Activated CD4-positive, alpha-beta T cell treated with anti-CD3 and anti-CD28 coated beads, Interleukin-2, amount 10 ng/mL, durations not matched to agents 7 days and 5 days (primary cell): ENCODE data around the gene SPACDR. TPM values are rescaled to one million over a fixed set of nuclear protein-coding genes. Genes with fewer than 3 reads are reported as not detected.

Experiments
- CTCF ChIA-PET: fragments of 350-600 bp; sonication (Branson Sonifier 250); formaldehyde crosslinking; loops from one replicate; lab custom pipeline; 2021; ENCODE audit warnings: antibody characterized with exemption; lab: Charles Lee
- POLR2A ChIA-PET: fragments of 350-600 bp; sonication (Branson Sonifier 250); formaldehyde crosslinking; loops from one replicate; lab custom pipeline; 2021; ENCODE audit warnings: antibody characterized with exemption; lab: Charles Lee
- DNase-seq: peaks from one replicate; pipeline ENCODE4 v3.0.0-alpha.2; 2020
- H3K27ac Mint-ChIP-seq: one replicate; pipeline ENCODE4 v1.8.0; 2021; ENCODE audit warnings: mild to moderate bottlenecking, moderate library complexity, mixed read lengths
- H3K27me3 Mint-ChIP-seq: one replicate; pipeline ENCODE4 v1.8.0; 2021; ENCODE audit warnings: mixed read lengths
- H3K36me3 Mint-ChIP-seq: one replicate; pipeline ENCODE4 v1.8.0; 2021; ENCODE audit warnings: low read depth, mixed read lengths
- H3K4me1 Mint-ChIP-seq: one replicate; pipeline ENCODE4 v1.8.0; 2021; ENCODE audit warnings: mixed read lengths
- H3K4me3 Mint-ChIP-seq: one replicate; pipeline ENCODE4 v1.8.0; 2021; ENCODE audit warnings: mild to moderate bottlenecking, moderate library complexity, mixed read lengths
- H3K9me3 Mint-ChIP-seq: one replicate; pipeline ENCODE4 v1.8.0; 2021; ENCODE audit warnings: mixed read lengths
- total RNA-seq, 2 experiments: library from RNA; stranded (reverse); gene quantifications; one replicate each; pipeline ENCODE4 v1.2.3, GENCODE V29; 2021

SPACDR gene
- total RNA-seq, 2 experiments from 2014 or later: 3.0 to 4.1 TPM

DNA sequence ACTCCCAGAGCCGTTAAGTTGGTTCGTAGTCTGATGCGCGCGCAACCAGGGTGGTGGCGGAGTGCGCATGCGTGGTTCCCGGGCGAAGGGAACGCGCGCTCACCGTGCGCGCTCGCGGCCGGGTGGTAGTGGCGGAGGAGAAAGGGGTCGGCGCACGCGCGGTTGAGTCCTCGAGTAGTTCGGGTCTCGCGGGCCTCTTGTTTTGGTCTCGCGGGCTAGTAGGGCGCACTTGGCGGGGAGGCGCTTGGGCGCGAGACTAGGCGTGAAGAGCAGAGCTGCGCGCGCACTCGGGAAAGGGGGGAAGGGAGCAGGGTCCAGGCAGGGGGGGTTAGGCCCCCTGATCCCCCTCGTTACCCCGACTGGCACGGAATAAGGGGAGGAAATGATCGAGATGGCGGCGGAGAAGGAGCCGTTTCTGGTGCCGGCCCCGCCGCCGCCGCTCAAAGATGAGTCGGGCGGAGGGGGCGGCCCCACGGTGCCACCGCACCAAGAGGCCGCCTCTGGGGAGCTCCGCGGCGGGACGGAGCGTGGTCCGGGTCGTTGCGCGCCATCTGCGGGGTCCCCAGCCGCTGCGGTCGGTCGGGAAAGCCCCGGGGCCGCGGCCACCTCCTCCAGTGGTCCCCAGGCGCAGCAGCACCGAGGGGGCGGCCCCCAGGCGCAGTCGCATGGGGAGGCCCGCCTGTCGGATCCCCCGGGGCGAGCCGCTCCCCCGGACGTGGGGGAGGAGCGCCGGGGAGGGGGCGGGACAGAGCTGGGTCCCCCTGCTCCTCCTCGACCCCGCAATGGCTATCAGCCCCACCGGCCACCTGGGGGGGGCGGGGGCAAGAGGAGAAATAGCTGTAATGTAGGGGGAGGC, 34.2 kb downstream of the SPACDR start, which contains the start of gene MEPCE:
TSS of gene MEPCE (plus strand) at position 195 of the 856 bp plus-strand sequence. CDS start at position 383, 188 bp downstream.
- Mint-ChIP-seq H3K9me3 (peaks cover 5% of the 10 kb centered on the region), H3K4me3 (peak within 1 kb of the TSS; percentile 97), H3K27ac (peak within 1 kb of the TSS; percentile 100), H3K27me3 (peaks cover 3% of the 10 kb centered on the region), H3K4me1 (peaks cover 60% of the 10 kb centered on the region), H3K36me3 (peaks cover 54% of the 10 kb centered on the region)
- DNase-seq: peak; percentile 96
- CTCF ChIA-PET: interaction anchor here (0.6 to 2.6 kb wide), 7 partner anchors 19 to 1038 kb away, joined by 3 to 14 read pairs (median 5); partner anchors contain the start of gene LAMTOR4
- POLR2A ChIA-PET: interaction anchor here (0.6 to 1.1 kb wide), 5 partner anchors 17 to 1049 kb away, joined by 3 to 5 read pairs (median 3); no protein-coding TSS in a partner anchor

DNA sequence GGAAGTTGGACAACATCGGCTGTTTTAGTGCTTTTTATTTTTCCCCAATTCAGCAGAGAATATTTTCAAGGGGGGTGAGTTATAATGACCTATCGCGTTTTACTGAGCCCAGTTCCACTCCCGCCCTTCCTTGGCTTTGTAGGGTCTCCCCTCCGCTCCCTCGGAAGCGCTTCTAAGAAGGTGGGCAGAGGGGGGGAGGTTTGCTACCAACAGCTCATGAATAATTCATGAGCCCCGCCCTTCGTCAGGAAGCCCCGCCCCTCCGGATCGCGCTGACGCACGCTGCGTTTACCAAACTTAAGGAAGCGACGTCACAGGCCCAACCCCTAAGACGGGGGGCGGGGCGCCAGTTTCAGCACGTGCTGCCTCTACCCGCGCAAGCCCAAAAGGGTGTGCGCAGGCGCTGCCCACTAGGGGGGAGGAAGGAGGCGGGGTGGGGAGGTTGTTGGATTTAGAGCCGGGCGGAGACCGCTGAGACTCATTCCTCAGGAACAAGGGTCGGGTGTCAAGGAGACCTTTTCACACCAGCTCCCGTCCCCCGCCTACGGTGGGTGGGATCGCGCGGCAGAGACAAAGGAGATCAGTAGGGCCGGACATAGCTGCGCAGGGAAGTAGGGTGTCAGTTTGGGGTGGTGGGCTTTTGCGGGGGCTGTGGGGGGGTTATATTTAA, 35.0 kb downstream of the SPACDR start:
- peak overlapping the region; percentile 100 for H3K27ac Mint-ChIP-seq
- peak; percentile 100 for DNase-seq
- H3K9me3 Mint-ChIP-seq: peaks cover 5% of the 10 kb centered on the region
- POLR2A ChIA-PET: interaction anchor here (0.6 to 1.1 kb wide), 5 partner anchors 31 to 1048 kb away, joined by 3 to 5 read pairs (median 3); no protein-coding TSS in a partner anchor
- CTCF ChIA-PET: interaction anchor here (0.6 to 2.6 kb wide), 17 partner anchors 9 to 308 kb away, joined by 3 to 14 read pairs (median 4); partner anchors contain the start of gene LAMTOR4
- peak overlapping the region; percentile 97 for H3K4me3 Mint-ChIP-seq
- peaks cover 46% of the 10 kb centered on the region for H3K36me3 Mint-ChIP-seq
- H3K4me1 Mint-ChIP-seq: peaks cover 52% of the 10 kb centered on the region
- H3K27me3 Mint-ChIP-seq: peaks cover 3% of the 10 kb centered on the region

DNA sequence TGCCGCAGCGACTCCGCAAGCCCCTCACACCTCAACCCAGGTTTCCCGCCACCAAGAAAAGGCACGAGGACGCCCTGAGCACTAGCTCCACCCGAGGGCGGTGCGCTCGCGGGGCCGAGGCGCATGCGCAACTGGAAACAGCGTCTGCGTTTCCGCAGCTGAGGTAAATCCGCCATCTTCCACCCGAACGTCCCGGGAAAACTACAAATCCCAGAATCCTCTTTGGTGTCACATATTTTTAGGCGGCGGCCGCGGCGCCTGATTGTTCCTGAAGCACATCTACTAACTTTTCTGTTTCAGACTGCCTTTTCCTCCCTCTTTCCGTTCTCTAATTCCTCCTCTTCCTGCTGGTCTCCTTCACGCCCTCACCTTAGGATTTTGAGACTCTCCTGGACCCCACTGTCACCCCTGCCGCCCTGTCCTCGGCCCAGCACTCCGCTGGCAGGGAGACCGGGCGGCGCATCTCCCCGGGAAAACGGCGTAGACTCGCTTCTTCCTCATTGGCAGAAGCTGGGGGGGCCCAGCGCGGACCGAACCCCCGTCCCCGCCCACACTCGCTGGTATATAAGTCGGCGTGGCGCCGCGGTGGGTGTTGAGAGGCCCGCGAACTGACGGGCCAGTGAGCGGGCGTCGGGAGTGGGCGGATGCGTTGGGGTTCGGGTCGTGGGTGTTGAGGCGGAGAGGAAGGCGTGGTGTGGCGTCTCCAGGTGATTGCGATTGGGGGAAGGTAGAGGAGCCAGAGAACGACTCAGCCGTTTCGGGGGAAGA, 35.7 kb downstream of the SPACDR start, which contains the start of gene ZCWPW1:
TSS of gene ZCWPW1 (minus strand) at position 505 of the 768 bp plus-strand sequence. CDS start 8,054 bp downstream, outside the sequence.
- H3K36me3 Mint-ChIP-seq: peaks cover 39% of the 10 kb centered on the region
- CTCF ChIA-PET: interaction anchor here (0.6 to 2.6 kb wide), 15 partner anchors 8 to 307 kb away, joined by 3 to 14 read pairs (median 4); partner anchors contain the start of gene LAMTOR4
- peaks cover 45% of the 10 kb centered on the region for H3K4me1 Mint-ChIP-seq

DNA sequence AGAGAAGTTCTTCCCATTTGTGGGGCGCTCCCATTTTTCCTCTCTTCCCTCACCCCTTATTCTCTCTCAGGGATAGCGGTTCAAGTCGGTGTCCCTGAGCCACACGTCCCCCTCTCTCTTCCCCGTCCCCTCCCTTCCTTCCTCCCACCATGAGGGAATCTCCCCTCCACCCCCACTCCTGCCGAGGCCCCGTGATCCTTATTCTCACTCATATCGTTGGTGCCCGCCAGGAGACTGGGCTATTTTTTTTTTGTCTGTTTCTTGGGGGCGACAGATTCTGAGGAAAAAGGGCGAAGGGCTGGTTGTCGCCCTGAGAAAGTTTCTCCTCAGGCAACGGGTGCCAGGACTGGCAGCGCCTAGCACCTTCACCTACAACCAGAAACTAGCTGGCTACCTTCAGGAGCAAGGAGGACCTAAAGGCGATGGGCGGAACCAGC, 36.3 kb downstream of the SPACDR start:
- CTCF ChIA-PET: interaction anchor here (1.2 to 2.6 kb wide), 7 partner anchors 9 to 277 kb away, joined by 3 to 14 read pairs (median 5); no protein-coding TSS in a partner anchor
- Mint-ChIP-seq H3K4me1 (peaks cover 39% of the 10 kb centered on the region), H3K27ac (peak overlapping the region; percentile 100), H3K36me3 (peaks cover 33% of the 10 kb centered on the region), H3K27me3 (peaks cover 3% of the 10 kb centered on the region), H3K4me3 (peak overlapping the region; percentile 97), H3K9me3 (peaks cover 5% of the 10 kb centered on the region)
- no peak for DNase-seq
- POLR2A ChIA-PET: interaction anchor here (0.6 to 1.1 kb wide), 3 partner anchors 158 to 251 kb away, joined by 3 to 9 read pairs (median 3); partner anchors contain the start of genes FBXO24 and GPC2

More for the DNA sequence above, 35.7 kb downstream of the SPACDR start, which contains the start of gene ZCWPW1:
- Mint-ChIP-seq H3K27ac (peak within 1 kb of the TSS; percentile 100), H3K27me3 (peaks cover 3% of the 10 kb centered on the region), H3K4me3 (peak within 1 kb of the TSS; percentile 97), H3K9me3 (peaks cover 5% of the 10 kb centered on the region)
- POLR2A ChIA-PET: interaction anchor here (0.6 to 1.1 kb wide), 8 partner anchors 30 to 1047 kb away, joined by 3 to 9 read pairs (median 3); partner anchors contain the start of genes FBXO24, GPC2 and POP7
- peak; percentile 97 for DNase-seq

DNA sequence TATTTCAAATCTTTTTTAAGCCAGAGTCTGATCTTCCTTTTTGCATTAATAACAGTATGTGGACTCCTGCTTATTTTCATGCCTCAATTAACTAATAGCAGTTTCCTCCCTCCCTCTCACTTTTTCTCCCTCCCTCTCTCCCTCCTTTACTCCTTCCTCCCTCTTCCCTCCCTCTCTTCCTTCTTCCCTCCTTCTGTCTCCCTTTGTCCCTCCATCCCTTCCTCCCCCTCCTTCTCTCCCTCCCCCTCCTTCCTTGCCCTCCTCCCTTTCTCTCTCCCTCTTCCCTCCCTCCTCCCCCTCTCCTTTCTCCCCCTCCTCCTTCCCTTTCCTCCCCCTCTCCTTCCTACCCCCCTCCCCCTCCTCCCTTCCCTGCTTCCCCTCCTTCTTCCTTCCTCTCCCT, 37.5 kb downstream of the SPACDR start:
- Mint-ChIP-seq H3K4me3 (no peak overlapping the region), H3K27ac (no peak overlapping the region), H3K27me3 (peaks cover 3% of the 10 kb centered on the region), H3K36me3 (peaks cover 22% of the 10 kb centered on the region), H3K4me1 (peaks cover 26% of the 10 kb centered on the region), H3K9me3 (peaks cover 5% of the 10 kb centered on the region)
- no peak for DNase-seq
- POLR2A ChIA-PET: no interaction called here
- CTCF ChIA-PET: interaction anchor here (0.7 kb wide), 1 partner anchor 181 kb away, joined by 3 read pairs; no protein-coding TSS in a partner anchor

DNA sequence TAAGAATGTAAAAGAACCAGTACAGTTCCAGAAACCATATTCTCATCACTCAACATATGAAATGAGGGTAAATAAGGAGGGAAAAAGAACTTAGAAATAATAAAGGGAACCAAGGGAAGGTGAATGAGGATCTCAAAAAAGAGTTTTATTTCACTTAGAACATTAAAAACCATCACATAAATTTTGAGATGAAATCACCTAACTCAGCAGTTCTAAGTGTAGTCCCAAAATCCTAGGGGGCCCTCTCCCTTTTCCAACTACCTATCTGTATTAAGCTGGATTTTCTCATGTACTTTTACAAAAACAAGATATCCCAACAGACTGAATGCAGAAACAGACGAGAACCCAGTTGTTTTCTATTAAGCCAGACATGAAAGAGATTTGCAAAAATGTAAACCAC, 38.7 kb downstream of the SPACDR start:
- DNase-seq: no peak
- Mint-ChIP-seq H3K27ac (no peak overlapping the region), H3K27me3 (peaks cover 3% of the 10 kb centered on the region), H3K9me3 (peaks cover 5% of the 10 kb centered on the region), H3K4me3 (no peak overlapping the region), H3K4me1 (peaks cover 14% of the 10 kb centered on the region), H3K36me3 (peaks cover 11% of the 10 kb centered on the region)
- CTCF ChIA-PET: no interaction called here
- POLR2A ChIA-PET: no interaction called here

DNA sequence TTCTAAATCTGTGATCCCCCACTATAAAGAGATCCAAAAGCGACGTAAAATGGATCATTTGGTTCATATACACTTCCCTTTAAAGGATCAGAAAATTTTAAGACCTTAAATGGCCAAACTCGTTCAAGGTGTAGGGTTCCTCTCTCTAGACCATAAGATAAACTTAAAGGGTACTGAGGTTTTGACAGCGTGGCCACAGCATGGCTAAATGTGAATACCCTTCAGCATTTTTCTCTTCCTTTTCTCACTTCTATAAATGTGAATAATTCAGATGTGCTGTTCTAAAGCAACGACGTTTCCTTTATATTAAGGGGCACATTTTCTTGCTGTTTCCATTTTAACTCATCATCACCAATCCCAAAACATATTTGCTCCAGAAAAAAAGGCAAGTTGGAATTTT, 40.7 kb downstream of the SPACDR start:
- H3K4me1 Mint-ChIP-seq: peaks cover 7% of the 10 kb centered on the region
- H3K27ac Mint-ChIP-seq: no peak overlapping the region
- H3K4me3 Mint-ChIP-seq: no peak overlapping the region
- H3K9me3 Mint-ChIP-seq: peaks cover 5% of the 10 kb centered on the region
- peaks cover 5% of the 10 kb centered on the region for H3K27me3 Mint-ChIP-seq
- no peak for DNase-seq
- CTCF ChIA-PET: interaction anchor here (0.7 to 0.8 kb wide), 2 partner anchors 138 to 291 kb away, joined by 3 to 4 read pairs; no protein-coding TSS in a partner anchor
- POLR2A ChIA-PET: no interaction called here
- H3K36me3 Mint-ChIP-seq: peaks cover 5% of the 10 kb centered on the region

DNA sequence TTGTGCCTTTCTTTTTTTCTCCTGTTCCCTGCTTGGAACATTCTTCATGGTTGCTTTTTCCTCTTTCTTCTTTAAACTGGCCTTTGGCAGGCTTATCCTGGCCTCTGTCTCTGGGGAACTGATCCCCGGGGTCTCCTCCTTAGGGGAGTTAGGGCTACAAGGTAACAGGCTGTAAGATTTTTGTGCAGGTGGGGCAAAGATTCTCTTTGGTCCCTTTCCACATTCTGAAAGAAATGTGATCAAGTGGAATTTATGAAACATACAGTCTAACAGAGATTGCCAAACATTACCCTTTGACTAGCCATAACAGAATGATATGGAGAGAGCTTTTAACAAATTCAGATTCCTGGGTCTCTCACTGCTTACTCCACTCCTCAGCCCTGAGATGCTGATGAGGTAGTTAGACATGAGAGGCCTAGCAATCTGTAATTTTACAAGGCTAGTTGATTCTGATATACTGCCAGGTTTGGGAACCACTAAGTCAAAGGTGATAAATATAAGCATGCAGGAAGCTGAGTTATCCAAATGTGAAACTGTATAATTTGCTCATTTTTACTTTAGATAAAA, 44.3 kb downstream of the SPACDR start:
- ChIA-PET POLR2A (no interaction called here), CTCF (interaction anchor here (1.2 kb wide), 1 partner anchor 9 kb away, joined by 3 read pairs; the partner anchor contains the start of gene ZCWPW1)
- Mint-ChIP-seq H3K4me1 (no peaks in the 10 kb centered on the region), H3K9me3 (no peaks in the 10 kb centered on the region), H3K4me3 (no peak overlapping the region), H3K27ac (no peak overlapping the region), H3K27me3 (peaks cover 3% of the 10 kb centered on the region), H3K36me3 (no peaks in the 10 kb centered on the region)
- no peak for DNase-seq

DNA sequence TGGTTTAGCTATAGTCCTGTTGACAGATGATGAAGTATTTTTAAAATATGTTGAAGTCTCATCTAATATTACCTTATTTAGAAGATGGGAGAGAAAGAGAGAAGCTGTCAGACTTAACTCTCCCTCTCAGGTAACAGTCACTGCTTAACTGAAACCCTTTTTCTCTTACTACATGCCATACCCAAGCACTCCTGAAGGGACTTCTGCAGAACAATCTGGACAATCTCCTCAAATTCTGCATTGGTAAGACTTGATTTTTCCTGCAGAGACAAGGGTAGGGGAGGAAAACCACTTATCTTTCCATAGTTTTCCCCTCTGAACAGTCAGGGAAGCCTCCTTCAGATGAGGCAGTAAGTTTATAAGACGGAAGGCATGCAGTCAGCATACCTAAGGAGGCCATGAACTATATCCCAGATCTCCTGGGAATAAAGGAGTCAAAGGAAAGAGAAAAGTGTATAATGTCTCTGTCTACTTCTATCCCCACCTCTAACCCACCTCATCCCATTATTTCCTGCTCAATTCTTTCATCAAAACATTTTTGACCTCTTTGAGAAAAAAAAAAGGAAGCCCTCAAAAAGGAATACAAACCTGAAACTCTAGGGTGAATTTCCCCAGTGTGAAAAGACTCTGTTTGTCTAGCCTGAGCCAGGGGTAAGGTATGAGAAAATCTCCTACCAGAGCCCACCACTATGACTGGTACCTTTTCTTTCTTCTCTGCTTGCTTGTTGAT, 45.0 kb downstream of the SPACDR start:
- Mint-ChIP-seq H3K27me3 (peaks cover 3% of the 10 kb centered on the region), H3K27ac (no peak overlapping the region), H3K4me1 (no peaks in the 10 kb centered on the region), H3K36me3 (no peaks in the 10 kb centered on the region), H3K9me3 (no peaks in the 10 kb centered on the region), H3K4me3 (no peak overlapping the region)
- POLR2A ChIA-PET: no interaction called here
- no peak for DNase-seq
- CTCF ChIA-PET: interaction anchor here (1.5 to 1.9 kb wide), 2 partner anchors 9 to 11 kb away, joined by 5 to 10 read pairs; partner anchors contain the start of gene ZCWPW1

DNA sequence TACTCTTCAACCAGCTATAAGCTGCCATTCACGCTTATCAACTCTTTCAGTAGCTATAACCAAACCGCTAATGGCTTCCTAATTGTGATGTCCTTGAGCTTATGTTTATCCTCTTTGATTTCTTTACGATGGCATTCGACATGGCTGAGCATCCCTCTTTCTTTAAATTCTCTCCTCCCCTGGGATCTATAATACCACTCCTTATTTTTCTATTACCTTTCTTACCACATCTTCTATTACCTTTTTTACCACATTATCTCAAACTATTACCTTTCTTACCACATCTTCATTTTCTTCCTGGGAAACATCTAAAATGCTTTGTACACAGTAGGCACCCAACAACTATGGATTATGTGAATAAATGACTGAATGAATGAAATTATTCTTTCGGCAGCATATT, 48.6 kb downstream of the SPACDR start:
- no peak overlapping the region for H3K4me3 Mint-ChIP-seq
- no peaks in the 10 kb centered on the region for H3K36me3 Mint-ChIP-seq
- H3K27me3 Mint-ChIP-seq: peaks cover 3% of the 10 kb centered on the region
- CTCF ChIA-PET: interaction anchor here (0.6 to 1.4 kb wide), 5 partner anchors 8 to 285 kb away, joined by 3 to 5 read pairs (median 4); partner anchors contain the start of gene ZCWPW1
- no peaks in the 10 kb centered on the region for H3K9me3 Mint-ChIP-seq
- no peak for DNase-seq
- POLR2A ChIA-PET: no interaction called here
- no peak overlapping the region for H3K27ac Mint-ChIP-seq
- peaks cover 8% of the 10 kb centered on the region for H3K4me1 Mint-ChIP-seq
